CD4-positive, alpha-beta T cell treated with Interleukin-4 for 4 hours (primary cell): ENCODE measurements around the gene GCLC.

Experiments used
- DNase-seq: peaks from one replicate; pipeline ENCODE4 v3.0.0-alpha.2; 2020

GCLC gene

DNA sequence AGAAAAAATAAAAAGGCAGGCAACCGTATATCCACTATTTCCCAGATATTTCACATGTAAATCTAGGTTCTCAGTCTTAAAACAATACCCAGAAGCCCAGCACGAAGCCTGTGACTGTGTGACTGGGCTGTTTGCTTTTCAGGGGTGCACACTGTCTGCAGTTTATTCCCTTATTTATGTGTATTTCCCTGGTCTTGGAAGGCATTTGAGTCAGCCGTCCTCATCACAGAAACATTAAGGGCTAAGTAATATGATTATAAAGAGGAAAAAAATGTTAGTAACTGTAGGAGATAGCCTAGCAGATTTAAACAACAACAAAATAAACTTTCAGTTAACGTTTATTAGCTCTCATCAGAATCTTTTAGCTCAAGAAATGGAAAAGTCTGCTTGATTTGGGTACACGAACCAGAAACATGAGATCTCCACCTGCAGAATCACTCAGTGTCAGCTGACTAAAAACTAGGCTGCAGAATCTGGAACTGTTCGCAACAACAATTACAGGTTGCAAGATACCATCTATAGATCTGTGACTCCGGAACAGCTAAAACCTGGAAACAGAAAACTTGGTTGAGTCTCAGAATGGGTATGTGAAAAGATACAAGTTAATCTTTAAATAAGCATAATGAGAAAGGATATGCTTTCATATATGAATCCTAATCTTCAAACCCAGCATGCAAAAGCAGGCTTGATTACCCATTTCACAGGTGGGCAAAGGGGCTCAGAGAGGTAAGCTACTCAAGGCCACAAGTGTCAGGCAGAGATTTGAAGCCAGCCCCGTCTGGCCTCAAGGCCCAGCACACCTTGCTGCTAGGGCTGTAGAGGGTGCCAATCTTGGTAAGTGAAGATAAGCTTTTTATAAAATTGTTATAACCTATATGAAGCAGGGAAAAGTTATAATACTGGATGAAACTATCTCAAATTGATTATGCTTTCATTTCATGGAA lies 21.1 kb downstream of the GCLC start:
- no peak for DNase-seq

DNA sequence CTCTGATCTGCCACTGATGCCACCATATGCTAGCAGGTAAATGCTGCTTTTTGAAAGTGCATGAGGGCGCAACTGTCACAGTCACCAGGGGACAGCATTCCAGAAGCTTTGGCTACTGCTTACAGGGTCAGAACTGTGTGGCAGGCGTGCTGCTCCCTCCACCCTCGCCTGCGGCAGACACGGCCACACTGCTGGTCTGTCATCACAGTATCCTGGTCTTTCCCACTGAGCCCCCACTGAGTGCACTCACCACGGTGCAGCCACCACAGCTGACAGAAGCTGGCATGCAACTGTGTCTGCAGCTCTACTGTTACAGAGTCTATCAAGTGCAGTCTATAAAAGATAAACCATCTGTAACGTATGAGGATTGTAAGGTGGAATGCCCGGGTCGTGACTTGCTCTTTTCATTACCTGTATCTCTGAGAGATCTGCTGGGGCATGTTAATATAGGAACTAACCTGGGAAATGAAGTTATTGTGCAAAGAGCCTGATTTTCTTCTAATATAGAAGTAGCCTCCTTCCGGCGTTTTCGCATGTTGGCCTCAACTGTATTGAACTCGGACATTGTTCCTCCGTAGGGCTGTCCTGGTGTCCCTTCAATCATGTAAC lies 24.5 kb downstream of the GCLC start:
- DNase-seq: no peak

- DNase-seq: no peak
These were observed 26.0 kb downstream of the GCLC start for GRCh38 chr6:53518862-53519261.

DNA sequence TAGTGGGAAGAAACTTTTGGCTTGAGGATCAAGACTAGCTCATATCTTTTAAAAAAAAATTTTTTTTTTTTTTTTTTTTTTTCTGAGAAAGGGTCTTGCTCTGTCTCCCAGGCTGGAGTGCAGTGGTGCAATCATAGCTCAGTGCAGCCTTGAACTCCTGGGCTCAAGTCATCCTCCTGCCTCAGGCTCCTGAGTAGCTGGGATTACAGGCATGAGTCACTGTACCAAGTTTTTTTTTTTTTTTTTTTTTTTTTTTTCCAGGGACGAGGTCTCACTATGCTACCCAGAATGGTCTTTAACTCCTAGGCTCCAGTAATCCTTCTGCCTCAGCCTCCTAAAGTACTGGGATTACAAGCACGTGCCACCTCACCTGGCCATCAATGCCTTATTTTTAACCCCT lies 27.9 kb downstream of the GCLC start:
- no peak for DNase-seq

DNA sequence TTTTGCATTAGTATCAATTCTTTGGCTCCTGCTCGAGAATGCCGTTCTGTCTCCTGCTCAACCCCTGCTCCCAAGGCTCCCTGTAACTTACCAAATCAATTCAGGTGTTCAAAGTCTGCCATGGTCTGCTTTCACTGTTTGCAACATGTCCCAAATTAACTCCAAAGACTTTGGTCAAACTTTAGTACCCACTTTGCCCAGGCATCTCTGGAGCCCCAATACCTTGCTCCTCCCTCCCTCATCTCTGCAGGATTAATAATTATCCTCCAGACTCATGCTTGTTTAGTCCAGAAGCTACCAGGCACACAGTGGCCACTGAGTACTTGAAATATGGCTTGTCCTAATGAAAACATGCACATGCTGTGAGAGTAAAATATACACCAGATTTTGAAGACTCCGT lies 30.2 kb downstream of the GCLC start:
- DNase-seq: no peak

- DNase-seq: no peak
These were observed 31.4 kb downstream of the GCLC start for GRCh38 chr6:53513519-53513966.

GRCh38 chr6:53513056-53513455 lies 31.8 kb downstream of the GCLC start:
- DNase-seq: no peak

- no peak for DNase-seq
These were observed 32.3 kb downstream of the GCLC start for GRCh38 chr6:53512626-53513025.

- no peak for DNase-seq
These were observed 34.2 kb downstream of the GCLC start for GRCh38 chr6:53510746-53511145.

DNA sequence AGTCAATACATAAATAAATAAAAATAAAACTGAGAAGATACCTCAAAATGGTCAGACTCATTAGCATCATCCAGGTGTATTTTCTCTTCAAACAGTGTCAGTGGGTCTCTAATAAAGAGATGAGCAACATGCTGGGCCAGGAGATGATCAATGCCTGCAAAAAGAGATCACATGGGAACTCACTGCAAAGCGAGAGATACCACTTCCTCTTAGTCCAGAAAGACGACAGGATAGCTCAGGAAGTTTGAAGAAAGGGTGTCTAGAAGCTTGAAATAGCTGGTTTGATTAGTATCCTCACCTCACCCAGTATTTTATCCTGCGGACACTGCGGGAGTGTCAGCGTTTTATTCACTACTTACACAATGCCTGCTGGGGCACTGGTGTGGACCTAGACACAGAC lies 38.0 kb downstream of the GCLC start:
- DNase-seq: no peak

- DNase-seq: no peak
These were observed 40.4 kb downstream of the GCLC start for GRCh38 chr6:53504512-53504911.

- no peak for DNase-seq
These were observed 41.8 kb downstream of the GCLC start for GRCh38 chr6:53503060-53503459.

DNA sequence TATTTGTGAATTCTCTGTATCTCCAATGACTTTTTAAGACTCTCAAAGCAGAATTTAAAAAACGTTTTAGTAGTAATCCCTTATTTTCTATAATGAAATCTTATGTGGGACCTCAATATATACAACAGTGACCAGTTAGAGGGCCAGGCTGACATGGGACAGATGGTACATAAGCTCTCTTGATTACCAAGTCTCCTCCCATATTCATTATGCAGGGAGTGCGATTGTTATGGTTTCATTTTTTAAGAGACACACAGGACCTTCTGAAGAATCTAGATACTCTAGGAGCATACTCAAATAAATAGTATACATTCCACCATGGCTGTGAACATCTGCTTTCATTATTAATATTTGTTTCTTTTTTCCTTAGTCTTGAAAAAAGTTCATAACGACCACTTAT lies 43.5 kb downstream of the GCLC start:
- DNase-seq: no peak

DNA sequence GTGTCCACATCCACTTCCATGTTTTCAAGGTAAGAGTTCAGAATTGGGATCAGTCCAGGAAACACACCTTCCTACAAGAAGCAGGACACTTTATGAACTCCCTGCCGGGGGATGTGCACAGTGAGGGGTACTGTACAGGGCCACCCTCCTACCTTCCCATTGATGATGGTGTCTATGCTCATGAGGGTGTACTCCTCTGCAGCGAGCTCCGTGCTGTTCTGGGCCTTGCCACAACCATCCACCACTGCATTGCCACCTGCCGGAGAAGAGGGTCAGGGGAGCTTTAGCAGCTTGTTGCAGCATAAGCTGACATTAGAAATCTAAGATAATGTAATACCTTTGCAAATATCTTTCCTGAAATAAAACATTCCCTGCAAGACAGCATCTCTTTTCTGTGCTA lies 44.8 kb downstream of the GCLC start:
- no peak for DNase-seq

- DNase-seq: no peak
These were observed 45.8 kb downstream of the GCLC start for GRCh38 chr6:53499094-53499493.

GRCh38 chr6:53498649-53499048 lies 46.3 kb downstream of the GCLC start:
- no peak for DNase-seq

DNA sequence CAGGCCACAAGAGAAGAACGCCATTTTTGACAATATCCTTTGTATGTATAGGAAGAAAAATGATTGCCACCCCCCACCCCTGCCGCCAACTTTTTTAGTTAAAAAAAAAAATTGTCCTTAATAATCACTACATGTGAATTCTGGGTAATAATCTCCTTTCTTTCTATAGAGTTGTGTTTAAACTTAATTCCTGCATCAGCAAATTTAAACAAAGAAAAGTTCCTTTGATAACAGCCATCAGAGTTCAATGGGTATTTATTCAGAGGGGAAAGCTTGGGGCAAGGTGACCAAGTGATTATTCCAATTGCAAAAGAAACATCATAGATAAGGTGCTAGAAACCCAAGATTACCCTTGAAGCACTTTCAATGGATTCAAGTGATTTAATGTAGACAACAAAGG lies 47.0 kb downstream of the GCLC start:
- DNase-seq: no peak

DNA sequence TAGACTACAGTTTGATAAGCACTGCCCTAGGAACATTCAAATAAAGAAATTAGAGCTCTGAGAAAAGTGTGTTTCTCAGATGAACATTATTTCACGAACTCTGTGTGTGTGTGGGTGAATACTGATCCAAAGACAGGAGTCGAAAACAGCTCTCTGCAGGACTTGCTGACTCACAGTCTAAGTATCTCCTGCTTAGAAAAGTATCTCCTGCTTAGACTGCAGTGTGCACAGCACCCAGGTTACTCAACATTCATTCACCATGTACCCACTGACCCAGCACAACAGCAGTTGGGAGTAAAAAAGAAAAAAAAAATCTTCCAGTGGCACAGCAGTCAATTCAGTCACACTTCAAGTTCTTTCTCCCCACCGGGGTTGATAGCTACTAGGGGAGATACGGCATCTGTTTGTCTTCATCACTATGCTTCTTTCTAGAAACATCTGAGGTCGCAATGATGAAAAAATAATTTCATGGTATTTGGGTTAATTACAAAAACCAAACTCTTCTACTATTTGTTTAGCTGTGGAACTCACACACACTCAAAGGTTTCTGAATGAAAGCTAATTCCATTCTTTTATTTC lies 48.0 kb downstream of the GCLC start:
- DNase-seq: no peak

GRCh38 chr6:53495506-53496499 lies 49.1 kb downstream of the GCLC start:
- DNase-seq: no peak

- no peak for DNase-seq
These were observed 50.8 kb downstream of the GCLC start for GRCh38 chr6:53494076-53494475.

DNA sequence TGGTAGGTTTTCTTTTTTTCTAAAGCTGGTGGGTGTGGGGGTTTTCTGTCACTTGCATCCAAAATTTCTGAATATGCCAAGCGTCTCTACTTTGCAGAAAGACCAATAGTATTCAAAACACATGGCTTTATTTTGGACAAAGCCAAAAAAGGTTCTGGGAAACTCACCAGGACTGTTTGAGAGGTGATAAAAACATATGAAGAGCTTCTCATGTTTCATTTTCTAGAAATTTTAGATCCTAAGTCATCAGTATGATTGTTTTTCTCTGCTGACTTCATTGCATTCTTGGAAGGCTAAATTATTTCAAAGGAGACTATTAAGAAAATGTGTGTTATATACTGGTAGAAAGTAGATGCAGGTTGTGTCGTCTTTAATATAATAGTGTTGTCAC lies 51.3 kb downstream of the GCLC start:
- no peak for DNase-seq

DNA sequence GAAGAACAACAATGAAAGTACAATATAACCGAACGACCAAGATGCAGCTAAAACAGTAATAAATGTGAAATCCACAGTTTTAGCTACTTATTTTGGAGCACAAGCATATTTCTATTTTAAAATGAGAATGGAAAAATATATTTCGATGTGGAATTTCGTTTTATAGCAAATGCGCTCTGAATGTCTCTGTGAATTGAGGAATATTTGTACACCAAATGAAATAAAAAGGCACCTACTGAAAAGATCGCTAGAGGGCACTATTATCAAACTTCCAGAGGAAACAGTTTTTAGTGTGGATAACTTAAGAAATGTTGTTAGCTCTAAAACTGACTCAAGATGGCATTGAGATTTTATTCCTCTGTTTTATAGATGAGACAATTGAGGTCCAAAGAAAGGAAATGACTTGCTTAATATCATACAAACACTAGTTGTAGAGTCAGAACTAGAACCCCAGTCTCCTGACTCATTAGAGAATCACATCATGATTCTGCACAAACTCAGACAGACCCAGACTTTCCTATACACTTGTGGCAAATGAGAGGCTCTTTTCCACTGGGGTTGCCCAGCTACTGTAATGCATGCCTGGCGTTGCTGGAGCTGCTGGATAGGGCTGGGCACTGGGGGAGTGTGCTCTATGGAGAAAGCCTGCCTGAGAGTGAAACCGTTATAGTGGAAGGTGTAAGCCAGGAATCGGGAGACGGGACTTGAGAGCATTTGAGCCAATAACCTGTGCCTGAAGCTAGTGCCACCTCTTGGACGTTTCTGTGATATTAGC lies 51.9 kb downstream of the GCLC start:
- peak; percentile 70 for DNase-seq
